ENCODE data around the gene RBKS.

DNA sequence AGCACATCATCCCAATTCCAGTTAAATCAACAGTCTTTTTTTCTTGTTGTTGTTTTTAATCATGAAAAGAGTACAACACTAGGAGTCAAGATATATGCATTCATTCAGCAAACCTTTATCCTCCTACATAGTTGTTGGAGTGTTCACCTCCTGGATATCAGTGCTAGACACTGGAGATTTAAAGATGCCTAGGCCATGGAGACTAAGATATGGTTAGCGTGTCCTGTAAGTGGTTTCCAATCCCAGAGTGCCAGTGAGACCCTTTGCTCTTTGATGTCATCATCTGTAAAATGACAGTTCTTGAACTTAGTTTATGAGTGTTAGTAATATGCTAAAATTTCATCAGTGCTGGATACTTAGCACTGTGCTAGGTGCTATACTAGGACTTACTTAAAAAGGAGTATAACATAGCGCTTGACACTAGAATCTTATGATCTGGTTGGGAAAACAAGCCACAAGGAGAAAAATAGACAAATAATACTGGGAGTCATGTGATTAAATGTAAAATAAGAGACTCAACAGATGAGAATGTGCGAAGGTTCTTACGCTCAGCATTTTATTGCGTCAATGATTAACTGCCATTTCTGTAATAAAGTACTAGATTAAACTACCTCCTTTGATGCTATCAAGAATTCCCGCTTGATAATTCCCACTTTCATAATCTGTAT is 31.8 kb upstream of the RBKS start:
- TF ChIP-seq CTCF (conservative IDR thresholded peaks at IDR 0.05 in 1 of 2, IDR thresholded peaks at IDR 0.05 in 1 of 2; ENCODE audit: extremely low read depth in 1 of 2, insufficient read depth in 1 of 2, low read depth in 1 of 2, low read length in 2 of 2) (no peak), EZH2 (IDR thresholded peaks at IDR 0.05; ENCODE audit: borderline replicate concordance, low read length) (no peak)

Data from mammary epithelial cell (primary cell).